NK-92 treated with Interleukin-12 subunit alpha and Interleukin-12 subunit beta, amount 100 ng/mL, for 24 hours (cell line): ENCODE measurements around the gene SLCO2B1.
A peak's percentile ranks its signal among the peaks of the same experiment; 100 is the strongest.

Source experiments
- DNase-seq: peaks from one replicate; lab custom pipeline; 2025; lab: John Stamatoyannopoulos, UW

Gene SLCO2B1

DNA sequence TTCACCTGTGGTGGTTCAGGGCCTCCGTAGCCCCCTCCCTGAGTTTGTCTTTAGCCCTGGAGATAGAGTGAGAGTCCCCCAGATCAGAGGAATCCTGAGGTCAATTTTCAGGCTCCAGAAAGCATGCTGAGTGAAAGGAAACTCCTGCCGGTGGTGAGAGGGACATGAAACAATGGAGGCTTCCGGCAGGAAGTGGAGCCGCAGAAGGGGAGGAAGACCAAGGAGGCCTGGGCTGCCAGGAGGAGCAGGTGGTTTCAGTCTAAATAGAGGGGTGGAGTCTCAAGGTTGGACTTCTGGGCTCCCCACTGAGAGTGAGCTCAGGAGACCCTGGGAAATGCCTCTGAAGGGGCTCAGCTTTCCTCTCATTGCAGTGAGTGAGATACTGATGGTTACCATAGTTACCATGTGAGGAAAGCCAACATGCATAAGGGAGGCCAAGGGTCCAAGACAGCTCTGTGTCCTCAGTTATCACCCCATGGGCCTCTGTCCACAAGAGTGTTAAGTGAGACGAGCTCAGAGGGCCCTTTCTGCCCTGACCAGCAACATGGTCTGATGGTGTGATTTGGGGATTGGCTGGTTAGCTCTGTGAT is 10.7 kb downstream of the SLCO2B1 start:
- DNase-seq, result no peak

DNA sequence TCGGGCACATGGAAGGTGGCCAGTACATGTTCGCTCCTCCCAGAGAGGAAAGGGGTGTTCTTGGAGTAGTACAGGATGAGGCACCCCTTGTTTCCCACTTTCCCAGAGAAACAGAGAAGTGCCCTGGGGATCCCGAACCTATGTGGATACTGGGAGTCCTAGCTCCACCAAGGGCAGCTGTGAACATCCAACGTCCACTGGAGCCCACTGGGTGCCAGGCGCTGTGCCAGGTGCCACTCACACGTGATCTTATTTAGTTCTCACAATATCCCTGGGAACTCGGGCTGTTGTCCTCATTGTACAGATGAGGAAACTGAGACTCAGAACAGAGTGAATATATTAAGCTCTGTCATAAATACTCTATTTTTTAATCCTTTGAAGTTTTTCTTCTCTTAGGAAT is 12.0 kb downstream of the SLCO2B1 start:
- no peak for DNase-seq

DNA sequence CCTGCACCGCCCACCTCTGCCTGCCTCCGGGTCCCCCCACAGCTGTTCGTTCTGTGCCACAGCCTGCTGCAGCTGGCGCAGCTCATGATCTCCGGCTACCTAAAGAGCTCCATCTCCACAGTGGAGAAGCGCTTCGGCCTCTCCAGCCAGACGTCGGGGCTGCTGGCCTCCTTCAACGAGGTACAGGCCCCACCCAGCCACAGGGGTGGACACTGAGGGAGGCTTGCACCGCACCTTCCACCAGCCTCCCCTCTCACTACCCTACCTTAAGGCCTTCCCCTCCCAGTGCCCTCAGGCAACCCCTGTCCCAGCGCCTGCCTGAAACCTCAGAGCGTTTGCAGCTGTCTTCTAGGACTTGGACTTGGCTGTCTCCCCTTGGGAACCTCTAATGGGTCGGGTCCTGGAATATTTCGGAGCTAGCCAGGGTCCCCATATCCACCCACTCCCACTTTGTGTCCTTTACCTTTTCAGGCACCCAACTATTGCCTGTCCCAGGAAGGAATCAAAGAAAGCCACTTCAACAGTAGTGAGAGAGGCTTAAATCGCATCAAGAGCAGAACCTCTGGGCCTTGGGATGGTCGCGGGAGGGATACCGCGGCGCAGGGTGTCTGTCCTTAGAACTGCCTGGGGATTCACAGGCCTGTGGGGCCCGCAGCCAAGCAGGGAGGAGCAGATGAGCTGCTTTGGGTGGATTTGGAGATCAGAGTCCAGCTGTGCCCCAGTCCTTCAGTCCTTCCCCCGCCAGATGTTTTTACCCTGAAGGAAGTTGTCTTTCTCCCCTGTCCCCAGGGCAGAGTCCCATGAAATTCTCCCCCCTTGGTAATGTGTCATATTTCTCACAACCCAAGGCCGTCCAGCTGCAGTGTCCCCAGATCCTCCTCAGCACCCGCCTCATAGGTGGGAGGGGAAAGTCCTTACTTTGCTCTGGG is 13.3 kb downstream of the SLCO2B1 start:
- no peak for DNase-seq

GRCh38 chr11:75165721-75166120 is 14.8 kb downstream of the SLCO2B1 start:
- no peak for DNase-seq

GRCh38 chr11:75166791-75167190 is 15.9 kb downstream of the SLCO2B1 start:
- no peak for DNase-seq

GRCh38 chr11:75167617-75168016 is 16.7 kb downstream of the SLCO2B1 start:
- no peak for DNase-seq

- DNase-seq, result no peak
Measured at GRCh38 chr11:75169101-75169885, 18.4 kb downstream of the SLCO2B1 start.

DNA sequence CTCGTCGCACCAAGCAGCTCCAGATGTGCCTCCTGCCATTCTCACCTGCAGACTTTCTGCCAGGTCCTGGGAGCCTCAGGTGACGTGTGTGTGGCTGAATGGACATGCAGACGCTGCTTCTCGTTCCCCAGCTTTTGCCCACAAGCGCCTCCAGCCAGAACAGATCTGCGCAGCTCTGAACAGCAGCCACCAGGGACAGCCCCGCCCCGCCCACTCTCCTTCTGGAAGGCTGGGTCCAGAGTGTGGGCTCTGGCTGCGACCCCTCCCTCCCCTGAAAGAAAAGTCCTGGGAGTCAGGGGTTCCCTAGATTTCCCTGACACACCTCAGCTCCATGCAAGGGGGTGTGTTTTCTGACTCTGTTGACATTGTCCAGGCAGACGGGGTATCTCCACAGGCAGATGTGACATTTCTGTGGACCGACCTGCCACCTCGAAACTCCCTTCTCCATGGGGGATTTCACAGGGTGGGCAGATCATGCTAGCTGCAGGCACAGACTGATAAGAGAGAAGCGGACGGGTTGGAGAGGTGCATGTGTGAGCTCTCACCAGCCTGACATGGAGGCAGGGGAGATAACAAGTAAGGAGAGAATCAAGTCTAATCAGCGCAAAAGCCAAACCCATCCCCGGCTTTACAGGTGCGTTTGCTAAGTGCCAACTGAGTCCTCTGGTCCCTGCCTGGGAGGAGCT is 19.8 kb downstream of the SLCO2B1 start:
- DNase-seq, result no peak

DNA sequence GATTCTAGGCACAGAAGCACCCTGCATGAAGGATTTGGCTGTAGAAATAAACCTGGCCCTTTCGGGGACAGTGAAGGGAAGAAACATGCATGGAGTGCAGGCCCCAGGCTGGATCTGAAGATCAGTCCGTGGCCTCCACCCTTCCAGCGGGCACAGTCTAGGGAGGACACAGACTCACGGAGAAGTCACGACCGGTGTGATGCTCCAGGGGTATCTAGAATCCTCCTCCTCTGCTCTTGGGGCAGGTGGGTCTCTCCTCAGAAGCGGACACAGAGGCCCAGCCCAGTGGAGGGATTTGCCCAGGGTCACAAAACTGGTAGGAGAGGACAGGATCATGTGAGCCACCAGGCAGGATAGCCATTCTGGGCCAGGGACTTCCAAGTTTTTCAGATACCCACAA is 22.4 kb downstream of the SLCO2B1 start:
- no peak for DNase-seq

DNA sequence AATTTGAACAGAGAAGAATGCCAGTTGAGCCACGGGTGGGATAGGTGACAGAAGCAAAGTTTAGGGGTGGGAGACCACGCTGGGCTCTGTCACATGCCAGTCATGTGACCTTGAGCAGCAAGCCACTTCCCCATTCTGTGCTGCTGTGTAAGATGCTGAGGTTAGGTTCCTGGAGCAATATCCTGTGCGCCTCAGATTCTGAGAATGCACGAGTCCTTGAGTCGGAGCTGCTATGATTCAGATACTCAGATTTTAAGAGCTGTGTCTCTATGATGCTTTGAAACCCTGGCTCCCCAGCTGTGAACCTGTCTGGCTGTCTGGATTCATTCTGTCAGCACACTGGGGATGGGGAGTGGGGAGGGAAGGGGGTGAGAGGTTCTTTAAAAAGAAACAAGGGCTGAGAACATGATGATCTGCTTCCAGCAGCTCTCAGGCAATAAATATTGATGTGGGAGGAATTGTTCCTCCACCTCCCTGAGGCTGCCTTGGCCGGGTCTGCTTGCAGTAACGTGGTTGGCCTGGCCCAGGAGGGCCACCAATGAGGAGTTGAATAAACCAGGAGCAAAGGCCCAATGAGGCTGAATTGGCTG is 24.0 kb downstream of the SLCO2B1 start:
- DNase-seq, result peak; percentile 58

DNA sequence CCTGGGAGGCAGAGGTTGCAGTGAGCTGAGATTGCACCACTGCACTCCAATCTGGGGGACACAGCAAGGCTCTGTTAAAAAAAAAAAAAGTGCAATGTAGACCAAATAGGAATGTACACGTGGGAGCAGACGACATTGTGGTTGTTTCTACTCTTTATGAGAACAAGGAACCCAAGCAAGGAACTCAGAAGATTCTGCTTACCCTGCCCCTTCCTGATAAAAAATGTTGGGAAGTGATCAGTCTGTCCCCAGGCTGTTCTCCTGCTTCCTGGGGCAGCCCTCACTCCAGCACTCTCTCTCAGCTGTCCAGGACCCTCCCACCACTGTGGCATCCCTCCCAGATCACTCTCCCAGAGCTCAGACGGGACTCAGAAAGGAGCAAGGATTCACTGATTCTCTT is 31.8 kb downstream of the SLCO2B1 start:
- DNase-seq, result no peak

DNA sequence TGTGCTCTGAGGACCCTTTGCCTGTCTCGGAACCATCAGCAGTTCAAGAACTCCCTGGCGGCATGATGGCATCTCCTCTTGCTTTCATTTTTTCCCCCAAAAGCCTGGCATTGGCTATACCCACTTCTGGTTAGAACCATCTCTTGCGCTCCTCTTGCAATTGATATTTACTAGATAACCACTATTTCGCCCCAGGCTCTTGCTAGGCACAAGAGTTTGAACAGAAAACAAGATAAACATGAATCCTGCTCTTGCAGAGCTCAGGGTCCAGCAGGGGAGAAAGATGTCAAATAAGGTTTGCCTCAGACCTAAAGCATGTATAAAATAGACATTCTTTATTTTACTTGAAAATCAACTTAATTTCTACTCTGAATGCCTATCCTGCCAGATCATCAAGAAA is 33.1 kb downstream of the SLCO2B1 start:
- no peak for DNase-seq

GRCh38 chr11:75184757-75185425 is 34.0 kb downstream of the SLCO2B1 start:
- DNase-seq, result no peak

DNA sequence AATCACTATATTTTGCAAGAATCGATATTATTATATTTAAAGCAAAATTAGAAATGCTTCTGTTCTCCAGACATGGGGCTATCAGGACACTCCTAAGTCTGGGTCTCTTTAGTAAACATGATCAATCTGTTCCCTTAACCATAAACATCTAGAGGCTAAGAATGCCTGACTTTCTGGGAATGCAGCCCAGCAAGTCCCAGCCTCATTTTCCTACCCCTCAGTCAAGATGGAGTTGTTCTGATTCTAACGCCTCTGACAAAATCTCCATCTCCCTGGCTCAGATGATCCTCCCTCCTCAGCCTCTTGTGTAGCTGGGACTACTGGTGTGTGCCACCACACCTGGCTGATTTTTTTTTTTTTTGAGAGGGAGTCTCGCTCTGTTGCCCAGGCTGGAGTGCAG is 35.0 kb downstream of the SLCO2B1 start:
- DNase-seq, result no peak

- no peak for DNase-seq
Measured at GRCh38 chr11:75186999-75187398, 36.1 kb downstream of the SLCO2B1 start.

DNA sequence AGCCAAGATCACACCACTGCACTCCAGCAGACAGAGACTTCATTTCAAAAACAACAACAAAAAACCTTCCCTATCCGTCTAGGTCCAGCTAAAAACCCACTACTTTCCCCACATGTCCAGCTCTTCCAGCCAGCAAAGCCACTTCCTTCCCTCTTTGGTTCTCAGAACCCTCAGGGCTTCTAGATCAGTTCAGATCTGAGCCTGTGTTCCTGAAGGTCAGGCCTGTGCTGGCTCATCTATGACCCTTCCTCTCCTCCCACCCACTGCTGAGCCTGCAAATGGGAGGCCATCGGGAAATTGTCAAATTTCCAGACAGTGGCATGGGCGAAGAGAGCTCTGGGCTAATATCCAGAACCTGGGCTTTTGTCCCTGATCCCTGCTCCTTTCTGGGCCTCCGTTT is 37.8 kb downstream of the SLCO2B1 start:
- DNase-seq, result no peak

GRCh38 chr11:75189108-75189507 is 38.2 kb downstream of the SLCO2B1 start:
- no peak for DNase-seq

DNA sequence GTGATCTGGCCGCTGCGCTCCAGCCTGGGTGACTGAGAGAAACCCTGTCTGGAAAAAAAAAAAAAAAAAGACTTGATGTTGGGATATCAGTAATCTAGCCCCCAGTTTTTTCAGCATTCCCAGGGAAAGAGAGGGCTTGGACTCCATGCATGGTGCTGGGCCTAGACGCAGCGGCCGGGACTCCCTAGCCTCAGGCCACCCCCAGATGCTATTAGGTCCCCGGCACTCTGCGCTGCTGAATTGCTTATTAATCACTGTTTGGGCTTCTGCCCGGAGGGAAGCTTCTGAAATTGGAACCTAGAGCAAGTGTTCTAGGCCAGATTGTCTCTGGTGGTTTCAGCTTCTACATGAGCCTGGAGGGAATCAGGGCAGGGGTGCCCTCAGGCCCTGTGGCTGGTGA is 39.0 kb downstream of the SLCO2B1 start:
- no peak for DNase-seq

DNA sequence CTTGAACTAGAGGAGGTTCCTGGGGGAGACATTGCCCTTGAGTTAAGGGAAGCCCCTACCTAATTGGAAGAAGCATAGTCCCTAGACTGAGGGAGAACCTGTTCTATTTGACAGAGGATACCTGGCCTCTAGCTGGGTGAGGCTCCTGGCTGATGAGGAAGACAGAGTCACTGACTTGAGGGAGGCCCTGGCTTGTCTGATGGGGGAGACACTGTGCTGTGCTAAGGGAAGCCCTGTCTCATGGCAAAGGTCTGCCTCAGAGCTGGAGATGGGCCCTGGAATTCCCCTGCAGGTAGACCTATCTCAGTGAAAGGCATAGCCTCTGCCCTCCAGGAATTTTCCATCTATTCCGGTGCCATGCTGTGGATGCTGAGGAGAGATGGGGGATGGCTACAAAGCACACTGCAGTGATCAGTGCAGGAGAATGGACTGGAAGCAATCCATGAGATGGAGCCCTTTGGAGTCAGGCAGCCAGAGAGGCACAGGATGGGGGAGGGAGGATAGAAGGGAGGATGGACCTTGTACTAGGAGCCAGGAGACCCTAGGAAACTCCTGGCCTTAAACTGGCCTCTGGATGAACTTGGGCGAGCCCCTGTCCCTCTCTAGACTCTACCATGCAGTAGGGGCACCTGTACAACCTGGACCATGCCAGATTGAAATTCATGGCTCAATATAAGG is 39.9 kb downstream of the SLCO2B1 start:
- DNase-seq, result no peak

DNA sequence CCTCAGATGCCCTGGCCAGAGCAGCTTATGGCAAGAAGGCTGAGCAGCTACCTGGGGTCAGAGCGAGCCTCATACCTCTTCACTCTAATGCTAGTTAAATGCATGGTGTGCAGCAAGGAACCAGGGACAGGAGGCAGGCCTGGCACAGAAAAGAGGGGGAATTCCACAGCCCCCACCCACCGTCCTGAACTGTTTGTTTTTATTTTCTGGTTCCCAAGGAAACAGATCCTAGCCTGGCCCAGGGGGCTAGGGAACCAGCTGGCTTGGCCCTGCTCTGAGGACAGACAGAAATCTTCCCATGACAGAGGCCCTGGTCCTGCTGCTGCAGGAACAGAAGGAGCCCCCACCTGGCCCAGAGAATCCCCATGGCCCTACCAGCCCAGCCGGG is 40.4 kb downstream of the SLCO2B1 start:
- no peak for DNase-seq

- DNase-seq, result no peak
Measured at GRCh38 chr11:75193271-75193670, 42.4 kb downstream of the SLCO2B1 start.
